Measurements from ENCODE around the gene RIC3.

Gene RIC3

GRCh38 chr11:8084352-8084751 is 84.5 kb downstream of the RIC3 start:
- TF ChIP-seq EZH2phosphoT487 (IDR thresholded peaks at IDR 0.05; ENCODE audit: low read depth) (no peak), CTCF (IDR thresholded peaks at IDR 0.05; ENCODE audit: low read depth, low read length) (no peak)
- H3K4me3 ChIP-seq (ENCODE audit: low read length) = no peak overlapping the region
- H2AFZ ChIP-seq (ENCODE audit: low read depth, low read length) = no peak overlapping the region
- no peak overlapping the region for H3K4me2 ChIP-seq (ENCODE audit: low read length)
- no peaks in the 10 kb centered on the region for H3K79me2 ChIP-seq (ENCODE audit: low read length)
- H4K20me1 ChIP-seq (ENCODE audit: insufficient read depth, low read length) = no peaks in the 10 kb centered on the region
- no peak overlapping the region for H3K9ac ChIP-seq (ENCODE audit: low read length)
- peaks cover 8% of the 10 kb centered on the region; the same call in 1 of the 2 replicates for H3K27me3 ChIP-seq (ENCODE audit: low read depth, low read length)
- H3K9me3 ChIP-seq (ENCODE audit: insufficient read depth, low read length) = no peaks in the 10 kb centered on the region
- no peaks in the 10 kb centered on the region for H3K36me3 ChIP-seq (replicated peaks; ENCODE audit: low read depth, low read length)
- H3K4me1 ChIP-seq (ENCODE audit: low read length) = no peaks in the 10 kb centered on the region
- no peak overlapping the region for H3K27ac ChIP-seq (ENCODE audit: low read length)

GRCh38 chr11:8083871-8084281 is 84.9 kb downstream of the RIC3 start:
- H4K20me1 ChIP-seq (ENCODE audit: insufficient read depth, low read length) = no peaks in the 10 kb centered on the region
- peaks cover 8% of the 10 kb centered on the region; the same call in 1 of the 2 replicates for H3K27me3 ChIP-seq (ENCODE audit: low read depth, low read length)
- H3K9me3 ChIP-seq (ENCODE audit: insufficient read depth, low read length) = no peaks in the 10 kb centered on the region
- H3K79me2 ChIP-seq (ENCODE audit: low read length) = no peaks in the 10 kb centered on the region
- H3K4me2 ChIP-seq (ENCODE audit: low read length) = no peak overlapping the region
- no peaks in the 10 kb centered on the region for H3K4me1 ChIP-seq (ENCODE audit: low read length)
- TF ChIP-seq EZH2phosphoT487 (IDR thresholded peaks at IDR 0.05; ENCODE audit: low read depth) (no peak), CTCF (IDR thresholded peaks at IDR 0.05; ENCODE audit: low read depth, low read length) (no peak)
- H2AFZ ChIP-seq (ENCODE audit: low read depth, low read length) = no peak overlapping the region
- H3K27ac ChIP-seq (ENCODE audit: low read length) = no peak overlapping the region
- H3K9ac ChIP-seq (ENCODE audit: low read length) = no peak overlapping the region
- no peak overlapping the region for H3K4me3 ChIP-seq (ENCODE audit: low read length)
- no peaks in the 10 kb centered on the region for H3K36me3 ChIP-seq (replicated peaks; ENCODE audit: low read depth, low read length)

GRCh38 chr11:8083088-8083395 is 85.8 kb downstream of the RIC3 start:
- Histone ChIP-seq H4K20me1 (ENCODE audit: insufficient read depth, low read length) (no peaks in the 10 kb centered on the region), H3K4me1 (ENCODE audit: low read length) (no peaks in the 10 kb centered on the region), H3K27ac (ENCODE audit: low read length) (no peak overlapping the region), H3K9ac (ENCODE audit: low read length) (no peak overlapping the region), H3K4me3 (ENCODE audit: low read length) (no peak overlapping the region), H3K27me3 (ENCODE audit: low read depth, low read length) (peaks cover 8% of the 10 kb centered on the region; the same call in 1 of the 2 replicates), H3K9me3 (ENCODE audit: insufficient read depth, low read length) (no peaks in the 10 kb centered on the region), H3K79me2 (ENCODE audit: low read length) (no peaks in the 10 kb centered on the region), H3K36me3 (replicated peaks; ENCODE audit: low read depth, low read length) (no peaks in the 10 kb centered on the region), H2AFZ (ENCODE audit: low read depth, low read length) (no peak overlapping the region), H3K4me2 (ENCODE audit: low read length) (no peak overlapping the region)
- TF ChIP-seq CTCF (IDR thresholded peaks at IDR 0.05; ENCODE audit: low read depth, low read length) (no peak), EZH2phosphoT487 (IDR thresholded peaks at IDR 0.05; ENCODE audit: low read depth) (no peak)

DNA sequence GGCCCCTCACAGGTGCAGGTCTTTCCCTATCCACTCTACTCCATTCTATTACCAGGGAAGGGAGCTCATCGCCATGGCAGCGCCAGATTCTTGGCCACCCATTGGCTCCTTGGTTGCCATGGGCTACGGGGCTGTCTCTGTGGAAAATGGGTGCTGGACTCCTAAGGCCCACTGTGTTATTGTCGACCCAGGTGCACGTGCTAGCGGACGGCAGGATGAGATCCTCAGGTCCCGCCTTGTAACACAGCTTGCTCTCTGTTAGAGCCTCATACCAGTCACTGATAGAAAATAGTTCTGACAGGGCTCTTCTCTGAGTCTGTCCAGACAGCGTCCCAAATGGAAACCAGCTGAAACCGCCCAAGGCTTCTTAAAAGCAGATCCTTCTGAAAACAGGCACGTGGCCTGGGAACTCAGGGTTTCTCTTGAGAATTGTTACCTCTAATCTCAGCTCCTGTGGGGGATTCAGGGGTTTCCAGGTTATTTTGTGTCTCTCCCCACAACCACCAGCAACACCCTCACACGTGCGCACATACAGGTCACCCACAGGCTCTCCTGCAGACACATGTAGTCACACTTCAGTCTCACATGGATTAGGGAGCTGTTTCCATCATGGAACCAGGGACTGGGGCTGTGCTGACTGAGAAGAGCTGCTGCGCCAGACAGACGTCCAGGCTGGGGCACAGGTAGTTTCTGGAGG is 86.3 kb downstream of the RIC3 start:
- peaks cover 8% of the 10 kb centered on the region; the same call in 1 of the 2 replicates for H3K27me3 ChIP-seq (ENCODE audit: low read depth, low read length)
- H3K9ac ChIP-seq (ENCODE audit: low read length) = no peak overlapping the region
- no peak overlapping the region for H3K4me3 ChIP-seq (ENCODE audit: low read length)
- H3K4me1 ChIP-seq (ENCODE audit: low read length) = no peaks in the 10 kb centered on the region
- no peak overlapping the region for H2AFZ ChIP-seq (ENCODE audit: low read depth, low read length)
- H3K27ac ChIP-seq (ENCODE audit: low read length) = no peak overlapping the region
- no peaks in the 10 kb centered on the region for H3K9me3 ChIP-seq (ENCODE audit: insufficient read depth, low read length)
- H3K4me2 ChIP-seq (ENCODE audit: low read length) = no peak overlapping the region
- TF ChIP-seq CTCF (IDR thresholded peaks at IDR 0.05; ENCODE audit: low read depth, low read length) (no peak), EZH2phosphoT487 (IDR thresholded peaks at IDR 0.05; ENCODE audit: low read depth) (no peak)
- no peaks in the 10 kb centered on the region for H3K36me3 ChIP-seq (replicated peaks; ENCODE audit: low read depth, low read length)
- H4K20me1 ChIP-seq (ENCODE audit: insufficient read depth, low read length) = no peaks in the 10 kb centered on the region
- H3K79me2 ChIP-seq (ENCODE audit: low read length) = no peaks in the 10 kb centered on the region
